Tibial nerve (tissue), 4 donors: ENCODE results near the gene TTC3.

Experiments used
- EP300 ChIP-seq, 2 donors: sonication (generic); formaldehyde crosslinking; IDR thresholded peaks; one replicate each; pipeline ENCODE4 v1.6.1; 2017; ENCODE audit warnings: antibody characterized with exemption in 2 of 2, mild to moderate bottlenecking in 1 of 2
- POLR2A ChIP-seq, 2 donors: fragments of 450-650 bp; IDR thresholded peaks; one replicate each; pipeline ENCODE4 v1.6.1; 2017; ENCODE audit warnings: antibody characterized with exemption in 2 of 2, mild to moderate bottlenecking in 2 of 2, moderate library complexity in 2 of 2
- TF ChIP-seq, protein P1 (sequence below), 5 experiments: fragments of 200-600 bp in 3 of 5; fragments of 450-650 bp in 2 of 5; sonication (generic) in 3 of 5; IDR thresholded peaks; one replicate each; pipeline ENCODE4 v1.5.1; 2016 to 2019; ENCODE audit warnings: antibody characterized with exemption in 5 of 5, mild to moderate bottlenecking in 3 of 5, moderate library complexity in 2 of 5

DNA sequence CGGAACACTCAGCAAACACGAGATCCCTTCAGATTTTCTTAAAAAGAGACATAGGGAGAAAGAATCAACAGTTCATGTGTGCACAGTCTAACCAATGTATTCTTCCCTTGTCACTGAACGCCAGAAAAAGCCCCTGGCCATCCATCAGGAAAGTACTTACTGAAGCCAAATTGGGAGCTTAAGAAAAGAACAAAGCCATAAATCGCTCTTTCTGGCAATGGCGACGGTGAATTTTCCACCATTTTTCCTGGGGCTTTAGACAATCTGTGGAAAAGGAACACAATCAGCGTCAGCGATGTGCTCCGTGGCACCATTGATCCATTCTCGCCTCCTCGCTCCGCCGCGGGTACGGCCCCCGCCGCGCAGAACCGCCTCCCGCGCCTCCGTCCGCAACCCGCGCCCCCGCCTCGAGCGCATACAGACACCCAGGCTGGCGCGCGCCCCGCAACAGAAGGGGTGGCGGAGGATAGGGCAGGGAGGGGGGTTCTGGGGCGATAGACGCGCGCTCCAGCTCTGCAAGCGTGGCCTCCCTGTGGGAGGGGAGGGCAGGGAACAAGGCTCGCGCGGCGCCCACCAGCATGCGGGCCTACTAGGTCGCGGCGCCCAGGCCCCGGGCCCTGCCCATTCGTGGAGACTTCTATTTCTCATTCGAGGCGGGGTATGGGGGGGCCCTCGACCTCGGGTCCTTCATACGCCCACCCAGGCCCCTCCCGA lies 623 bp upstream of the TTC3 start:
- TF ChIP-seq, protein P1, sequence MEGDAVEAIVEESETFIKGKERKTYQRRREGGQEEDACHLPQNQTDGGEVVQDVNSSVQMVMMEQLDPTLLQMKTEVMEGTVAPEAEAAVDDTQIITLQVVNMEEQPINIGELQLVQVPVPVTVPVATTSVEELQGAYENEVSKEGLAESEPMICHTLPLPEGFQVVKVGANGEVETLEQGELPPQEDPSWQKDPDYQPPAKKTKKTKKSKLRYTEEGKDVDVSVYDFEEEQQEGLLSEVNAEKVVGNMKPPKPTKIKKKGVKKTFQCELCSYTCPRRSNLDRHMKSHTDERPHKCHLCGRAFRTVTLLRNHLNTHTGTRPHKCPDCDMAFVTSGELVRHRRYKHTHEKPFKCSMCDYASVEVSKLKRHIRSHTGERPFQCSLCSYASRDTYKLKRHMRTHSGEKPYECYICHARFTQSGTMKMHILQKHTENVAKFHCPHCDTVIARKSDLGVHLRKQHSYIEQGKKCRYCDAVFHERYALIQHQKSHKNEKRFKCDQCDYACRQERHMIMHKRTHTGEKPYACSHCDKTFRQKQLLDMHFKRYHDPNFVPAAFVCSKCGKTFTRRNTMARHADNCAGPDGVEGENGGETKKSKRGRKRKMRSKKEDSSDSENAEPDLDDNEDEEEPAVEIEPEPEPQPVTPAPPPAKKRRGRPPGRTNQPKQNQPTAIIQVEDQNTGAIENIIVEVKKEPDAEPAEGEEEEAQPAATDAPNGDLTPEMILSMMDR (IDR thresholded peaks at IDR 0.05) = no peak
- peak in 1 of 2 donors; percentile 87 for TF ChIP-seq EP300 (IDR thresholded peaks at IDR 0.05)
- TF ChIP-seq POLR2A (IDR thresholded peaks at IDR 0.05) = no peak
